ENCODE data around the gene RNPEPL1.
A peak's percentile ranks its signal among the peaks of the same experiment; 100 is the strongest.
"Not testable (repeated sequence)": the region's sequence is repeated elsewhere in the genome, so short reads cannot be mapped to it uniquely, and the experiment has no call there.

Gene RNPEPL1

DNA sequence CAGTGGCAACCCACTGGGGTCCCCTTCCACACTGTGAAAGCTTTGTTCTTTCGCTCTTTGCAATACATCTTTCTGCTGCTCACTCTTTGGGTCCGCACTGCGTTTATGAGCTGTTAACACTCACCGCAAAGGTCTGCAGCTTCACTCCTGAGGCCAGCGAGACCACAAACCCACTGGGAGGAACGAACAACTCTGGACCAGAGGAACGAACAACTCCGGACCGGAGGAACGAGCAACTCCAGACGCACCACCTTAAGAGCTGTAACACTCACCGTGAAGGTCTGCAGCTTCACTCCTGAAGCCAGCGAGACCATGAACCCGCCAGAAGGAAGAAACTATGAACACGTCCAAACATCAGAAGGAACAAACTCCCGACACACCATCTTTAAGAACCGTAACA is 29.2 kb upstream of the RNPEPL1 start:
- not testable (repeated sequence) for DNase-seq (ENCODE audit: low read depth)

DNA sequence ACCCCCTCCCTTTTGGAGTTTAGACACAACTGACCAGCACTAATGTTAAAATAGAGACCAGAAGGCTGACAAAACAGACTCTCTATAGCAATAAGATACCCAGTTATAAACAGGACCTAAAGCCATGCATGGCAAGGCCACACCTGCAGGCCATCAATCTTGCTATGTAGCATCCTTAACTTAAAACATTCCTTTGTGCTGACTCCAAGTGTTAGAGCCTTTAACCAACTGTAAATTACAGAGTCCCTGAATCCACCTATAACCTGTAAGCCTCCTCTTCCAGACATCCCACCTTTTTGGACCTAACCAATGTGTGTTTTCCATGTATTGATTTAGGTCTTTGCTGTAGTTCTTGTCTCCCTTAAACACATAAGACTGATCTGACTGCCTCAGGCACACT is 28.4 kb upstream of the RNPEPL1 start:
- DNase-seq (ENCODE audit: low read depth), result no peak

DNA sequence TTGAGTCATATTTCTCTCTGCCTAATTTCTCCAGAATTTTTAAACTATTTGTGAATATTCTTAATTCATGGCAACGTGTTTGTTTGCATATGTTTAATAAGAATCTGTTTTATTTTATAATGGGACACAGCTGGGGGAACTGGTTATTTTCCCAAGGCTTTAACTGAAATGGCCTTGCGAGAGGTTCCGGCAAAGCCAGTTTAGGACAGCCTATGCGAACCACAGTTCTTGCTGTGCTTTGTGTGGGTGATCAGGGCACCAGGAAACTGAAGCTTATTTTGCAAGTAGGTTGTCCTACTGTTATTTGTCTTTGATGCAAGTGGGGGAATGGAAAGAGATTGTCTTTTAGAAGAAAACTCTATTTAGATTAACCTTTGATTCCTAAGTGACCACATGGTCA is 17.0 kb upstream of the RNPEPL1 start:
- DNase-seq (ENCODE audit: low read depth), result no peak

DNA sequence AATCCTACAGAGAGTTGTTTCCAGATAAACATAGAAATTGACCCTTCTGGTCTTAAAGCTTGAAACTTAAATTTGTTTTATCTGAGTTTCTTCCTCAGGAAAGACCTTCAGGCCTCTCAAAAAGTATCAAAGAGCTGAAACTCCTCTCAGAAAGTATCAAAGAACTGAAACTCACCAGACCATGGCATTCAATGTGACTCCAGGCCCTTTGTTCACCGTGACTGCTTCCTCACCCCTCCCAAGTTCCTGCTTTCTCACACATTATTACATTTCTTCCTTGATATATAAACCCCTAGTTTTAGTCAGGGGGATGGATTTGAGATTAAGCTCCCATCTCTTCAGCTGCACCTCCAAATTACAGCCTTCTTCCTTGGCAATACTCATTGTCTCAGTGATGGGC is 16.5 kb upstream of the RNPEPL1 start:
- no peak for DNase-seq (ENCODE audit: low read depth)

DNA sequence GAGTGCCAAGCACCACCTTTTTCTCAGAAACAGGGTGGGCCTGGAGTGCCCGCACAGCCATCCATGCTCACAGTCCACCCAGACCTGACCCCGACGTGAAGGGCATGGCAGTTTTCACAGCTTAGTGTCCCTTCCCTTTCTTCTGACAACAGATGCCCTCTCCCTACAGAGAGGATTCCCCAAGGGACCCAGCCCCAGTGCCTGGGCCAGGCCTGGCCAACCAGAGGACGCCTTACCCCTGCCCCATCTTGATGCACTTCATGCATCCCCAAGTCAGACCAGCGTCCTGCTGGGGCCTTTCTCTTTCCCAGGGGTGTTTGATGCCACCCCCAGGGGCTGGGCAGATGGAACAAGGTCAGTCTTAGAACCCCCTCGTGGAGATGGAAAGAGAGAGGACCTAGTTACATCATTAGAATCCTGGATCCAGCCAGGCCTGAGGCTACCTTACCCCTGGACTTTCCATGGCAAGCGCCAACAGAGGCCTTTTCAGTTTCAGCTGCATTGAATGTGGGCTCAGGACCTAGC is 14.3 kb upstream of the RNPEPL1 start:
- DNase-seq (ENCODE audit: low read depth), result no peak

DNA sequence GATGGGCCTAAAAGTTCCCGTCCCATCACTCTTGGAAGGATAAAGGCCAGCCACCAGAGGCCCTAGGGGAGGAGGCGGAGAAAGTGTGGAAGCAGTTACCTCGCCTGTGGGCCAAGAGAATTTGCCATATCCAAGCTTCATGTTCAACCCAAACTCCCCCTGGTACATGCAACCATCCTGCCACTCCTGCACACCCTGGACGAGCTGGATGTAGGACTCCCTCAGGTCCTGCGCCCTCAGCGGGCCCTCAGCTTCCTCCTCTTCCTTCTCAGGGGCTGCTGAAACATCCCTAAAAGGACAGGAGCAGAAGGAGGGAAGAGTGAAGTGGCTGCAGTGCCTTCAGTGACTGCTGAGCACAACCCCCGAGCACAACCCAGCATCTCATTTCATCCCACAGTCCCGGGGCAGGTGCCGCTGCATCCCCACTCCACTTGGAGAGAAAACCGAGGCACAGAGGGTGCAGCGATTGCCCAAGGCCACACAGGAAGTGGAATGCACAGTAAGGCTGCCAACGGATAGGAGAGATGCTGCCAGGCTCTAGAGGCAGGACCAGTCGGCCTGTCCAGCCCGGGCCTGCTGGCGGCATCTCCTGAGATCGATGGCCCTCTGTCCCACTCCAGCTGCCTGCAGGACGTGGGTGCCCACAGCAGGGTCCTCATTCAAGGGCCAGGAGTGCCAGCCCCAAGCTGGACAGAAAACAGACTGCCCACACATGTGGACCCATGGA is 13.4 kb upstream of the RNPEPL1 start:
- DNase-seq (ENCODE audit: low read depth), result no peak

DNA sequence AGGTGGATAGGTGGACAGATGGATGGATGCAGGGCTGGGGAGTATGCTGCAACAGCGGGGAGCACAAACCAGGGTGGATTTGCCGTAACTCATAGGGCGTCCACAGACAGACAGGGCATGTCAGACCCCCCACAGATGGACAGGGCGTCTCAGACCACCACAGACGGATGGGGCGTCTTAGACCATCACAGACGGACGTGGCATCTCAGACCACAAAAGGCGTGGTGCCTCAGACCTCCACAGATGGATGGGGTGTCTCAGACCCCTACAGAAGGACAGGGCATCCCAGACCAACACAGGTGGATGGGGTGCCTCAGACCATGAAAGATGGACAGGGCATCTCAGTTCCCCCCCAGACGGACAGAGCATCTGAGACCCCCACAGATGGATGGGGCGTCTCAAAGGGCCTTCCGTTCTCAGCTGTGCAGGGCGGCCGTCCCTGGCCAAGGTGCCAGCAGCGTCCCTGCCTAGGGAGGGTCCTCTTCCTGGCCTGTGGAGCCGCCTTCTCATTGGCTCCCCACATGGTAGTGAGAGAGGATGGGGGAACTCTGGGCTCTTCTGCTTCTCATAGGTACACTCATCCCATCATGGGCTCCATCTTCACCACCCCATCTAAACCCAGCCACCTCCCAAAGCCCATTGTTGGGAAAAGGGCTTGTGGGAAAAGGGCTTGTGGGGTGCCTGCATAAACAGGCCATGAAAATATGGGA is 12.6 kb upstream of the RNPEPL1 start:
- no peak for DNase-seq (ENCODE audit: low read depth)

DNA sequence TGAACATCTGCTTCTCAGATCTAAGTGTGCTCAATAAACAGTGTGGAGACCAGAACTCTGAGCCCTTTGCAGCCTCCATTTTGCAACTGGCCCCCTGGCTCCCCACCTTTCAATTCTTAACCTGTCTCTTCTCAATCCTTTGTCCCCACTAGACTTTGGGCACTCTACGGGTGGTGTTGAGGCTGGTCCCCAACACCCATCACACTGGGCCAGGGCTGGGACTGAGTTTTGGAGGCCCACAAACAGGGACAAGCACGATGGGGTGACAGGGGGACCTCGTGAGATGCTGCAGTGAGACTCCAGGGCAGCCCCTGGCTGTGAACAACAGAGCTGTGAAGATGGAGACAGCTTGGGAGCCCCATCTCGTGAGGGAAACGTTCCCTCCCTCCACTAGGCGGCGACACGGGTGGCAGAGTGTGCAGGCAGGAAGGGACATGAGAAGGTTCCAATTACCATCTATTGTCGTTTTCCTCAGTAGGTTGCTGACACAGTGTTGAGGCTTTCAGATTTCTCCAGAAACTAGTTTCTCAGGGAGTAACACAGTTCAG is 11.7 kb upstream of the RNPEPL1 start:
- DNase-seq (ENCODE audit: low read depth), result peak; percentile 71

DNA sequence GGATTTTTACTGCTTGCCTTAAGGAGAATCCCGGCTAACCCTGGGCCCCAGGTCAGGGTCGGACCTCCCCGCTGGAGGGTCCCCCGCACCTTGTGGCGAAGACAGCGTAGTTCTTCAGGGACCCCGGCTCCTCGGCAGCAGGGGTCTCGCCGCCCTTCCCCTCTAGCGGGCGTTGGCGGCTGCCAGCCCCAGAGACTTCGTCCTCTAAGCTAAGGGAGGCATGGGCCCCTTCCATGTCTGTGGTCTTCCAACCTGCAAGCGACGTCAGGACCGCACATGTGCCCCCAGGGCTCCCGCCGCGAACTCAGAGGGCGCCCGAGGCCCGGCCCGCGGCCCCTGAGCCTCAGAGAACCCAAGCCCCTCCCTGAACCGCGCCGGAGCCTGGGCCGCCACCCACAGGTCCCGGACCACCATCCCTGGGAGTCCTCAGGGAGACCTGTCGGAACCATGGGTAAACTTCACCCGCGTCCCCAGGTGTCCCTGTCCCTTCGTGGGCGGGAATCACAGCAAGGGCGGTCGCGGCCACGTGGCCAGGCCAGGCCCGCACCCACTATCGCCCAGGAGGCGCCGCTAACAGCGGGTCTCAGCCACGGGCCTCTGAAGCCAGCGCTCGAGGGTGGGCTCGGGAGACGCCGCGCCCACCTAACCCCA is 11.1 kb upstream of the RNPEPL1 start:
- no peak for DNase-seq (ENCODE audit: low read depth)

DNA sequence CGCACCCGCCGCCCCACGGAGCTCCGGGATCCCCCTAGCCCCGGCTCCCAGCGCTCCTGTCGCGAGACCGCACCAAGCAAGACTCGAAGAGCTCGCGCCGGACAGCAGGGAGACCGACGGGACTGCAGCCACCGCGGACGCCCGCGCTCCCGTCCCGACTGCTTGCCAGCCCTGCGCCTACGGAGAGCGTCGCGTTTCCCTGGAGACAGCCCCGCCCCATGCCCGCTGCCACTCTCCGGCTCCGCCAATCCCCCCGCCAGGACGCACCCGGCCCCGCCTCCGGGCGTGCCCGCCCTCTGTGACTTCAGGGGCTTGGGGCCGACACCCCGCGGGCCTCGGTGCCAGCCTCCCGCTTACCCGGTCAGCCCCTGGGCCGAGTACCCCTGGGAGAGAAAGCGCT is 10.5 kb upstream of the RNPEPL1 start, which contains the start of gene ANKMY1:
ANKMY1 (minus strand) TSS at position 181 of the 400 bp plus-strand sequence. CDS start 653 bp downstream, outside the sequence.
- DNase-seq (ENCODE audit: low read depth), result peak; percentile 55

DNA sequence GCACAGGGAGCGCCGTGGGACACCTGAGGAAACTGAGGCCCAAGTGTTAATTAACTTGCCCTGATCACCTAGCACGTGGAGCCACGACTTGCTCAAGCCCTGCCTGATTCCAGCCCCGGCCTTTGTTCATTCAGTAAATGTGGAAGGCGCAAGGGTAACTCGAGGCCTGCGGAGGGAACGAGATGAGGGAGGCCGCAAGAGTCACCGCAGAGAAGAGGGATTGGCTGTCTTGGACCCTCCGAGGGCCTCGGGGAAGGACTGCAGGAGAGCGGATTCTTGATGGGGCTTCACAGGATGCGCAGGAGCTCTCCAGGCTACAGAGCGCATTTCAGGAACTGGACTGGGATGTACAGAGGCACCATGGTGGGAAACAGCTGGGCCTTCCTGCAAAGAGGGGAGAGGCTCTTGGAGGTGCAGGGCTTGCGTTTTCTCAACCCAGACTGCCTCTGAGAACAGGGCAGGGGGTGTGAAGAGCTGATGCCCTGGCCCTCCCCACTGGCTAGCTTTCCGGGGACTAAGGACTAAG is 10.0 kb upstream of the RNPEPL1 start:
- no peak for DNase-seq (ENCODE audit: low read depth)

DNA sequence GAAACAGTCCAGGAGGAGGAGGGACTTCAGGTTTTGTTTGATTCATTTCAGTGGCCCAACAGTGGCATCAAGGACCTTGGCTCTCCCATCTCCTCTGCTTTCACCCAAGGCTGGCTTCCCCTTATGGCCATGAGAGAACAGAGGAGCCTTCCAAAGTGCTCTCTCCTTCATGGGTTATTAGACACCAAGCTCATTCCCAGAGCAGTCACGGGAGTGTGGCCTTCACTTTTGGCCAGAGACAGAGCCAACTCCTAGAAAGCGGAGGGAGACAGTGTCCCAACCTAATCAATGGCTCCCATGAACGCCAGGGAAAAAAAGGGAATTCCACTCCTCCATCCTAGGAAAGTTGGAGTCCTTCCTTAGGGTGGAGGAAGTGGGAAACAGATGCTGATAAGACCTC is 9.0 kb upstream of the RNPEPL1 start:
- DNase-seq (ENCODE audit: low read depth), result no peak

DNA sequence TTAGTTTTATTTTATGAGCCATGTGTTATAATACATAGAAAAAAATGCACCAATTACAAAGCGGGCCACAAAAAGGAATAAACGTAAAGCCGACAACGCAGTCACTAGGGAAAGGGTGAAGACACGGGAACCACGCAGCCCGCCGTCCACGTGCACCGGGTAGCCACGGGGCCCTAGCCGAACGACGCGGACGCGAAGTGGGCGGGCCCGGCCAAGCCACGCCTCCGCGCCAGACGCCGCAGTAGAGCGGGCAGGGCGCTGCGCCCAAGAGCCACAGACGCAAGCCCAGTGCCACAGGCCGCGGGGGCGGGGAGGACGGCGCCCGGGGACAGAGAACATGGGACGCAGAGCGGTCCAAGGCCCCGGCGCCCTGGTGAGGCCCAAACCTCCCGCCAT is 8.2 kb upstream of the RNPEPL1 start, which contains the start of gene DUSP28:
DUSP28 (plus strand) TSS at position 274 of the 396 bp plus-strand sequence. CDS start 328 bp downstream, outside the sequence.
- DNase-seq (ENCODE audit: low read depth), result peak; percentile 79

DNA sequence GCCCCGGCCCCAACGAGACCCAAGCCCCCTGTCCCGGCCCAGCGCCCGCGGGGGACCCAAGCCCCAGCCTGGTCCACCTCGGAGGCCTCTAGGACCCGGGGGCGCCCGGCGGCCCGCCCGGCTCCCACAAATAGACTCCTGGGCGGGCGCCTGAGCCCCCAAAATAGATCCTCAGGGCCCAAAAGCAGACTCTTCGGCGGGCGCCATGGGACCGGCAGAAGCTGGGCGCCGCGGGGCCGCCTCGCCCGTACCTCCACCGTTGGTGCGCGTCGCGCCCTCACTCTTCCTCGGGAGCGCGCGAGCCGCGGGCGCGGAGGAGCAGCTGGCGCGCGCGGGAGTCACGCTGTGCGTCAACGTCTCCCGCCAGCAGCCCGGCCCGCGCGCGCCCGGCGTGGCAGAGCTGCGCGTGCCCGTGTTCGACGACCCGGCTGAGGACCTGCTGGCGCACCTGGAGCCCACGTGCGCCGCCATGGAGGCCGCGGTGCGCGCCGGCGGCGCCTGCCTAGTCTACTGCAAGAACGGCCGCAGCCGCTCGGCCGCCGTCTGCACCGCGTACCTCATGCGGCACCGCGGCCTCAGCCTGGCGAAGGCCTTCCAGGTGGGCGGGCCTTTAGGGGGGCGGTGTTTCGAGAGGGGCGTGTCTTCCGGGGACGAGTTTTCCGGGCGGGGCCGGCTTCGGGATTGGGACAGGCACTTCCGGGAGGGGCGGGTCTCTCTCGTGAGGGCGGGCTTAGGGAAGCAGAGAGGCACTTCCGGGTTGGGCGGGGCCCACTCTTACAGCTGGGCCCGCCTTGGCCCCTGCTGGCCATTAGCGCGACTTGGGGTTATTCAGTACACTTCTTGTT is 7.6 kb upstream of the RNPEPL1 start:
- peak; percentile 100 for DNase-seq (ENCODE audit: low read depth)

DNA sequence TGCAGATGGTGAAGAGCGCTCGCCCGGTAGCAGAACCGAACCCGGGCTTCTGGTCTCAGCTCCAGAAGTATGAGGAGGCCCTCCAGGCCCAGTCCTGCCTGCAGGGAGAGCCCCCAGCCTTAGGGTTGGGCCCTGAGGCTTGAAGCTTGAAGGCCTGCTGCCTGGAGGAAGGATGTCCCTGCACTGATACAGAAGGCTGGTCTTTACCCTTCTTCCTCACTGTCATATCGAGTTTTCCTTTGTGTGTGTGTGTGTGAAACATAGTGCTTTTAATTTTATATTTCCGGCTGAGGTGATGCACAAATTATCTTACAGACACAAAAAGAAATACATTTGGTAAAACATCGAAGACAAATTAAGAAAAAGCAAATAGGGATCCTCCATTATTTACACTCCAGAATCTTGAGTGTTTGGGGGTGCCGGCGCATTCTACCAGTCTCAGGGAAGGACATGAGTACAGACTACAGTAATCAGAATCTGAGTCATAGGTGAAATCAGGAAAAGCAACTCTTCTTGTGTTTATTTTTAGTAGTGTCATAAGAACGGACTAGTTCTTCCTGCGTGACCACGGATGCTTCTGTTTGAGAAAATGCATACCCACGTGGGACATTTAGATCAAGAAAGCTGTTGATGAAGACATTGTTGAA is 6.8 kb upstream of the RNPEPL1 start:
- DNase-seq (ENCODE audit: low read depth), result no peak

DNA sequence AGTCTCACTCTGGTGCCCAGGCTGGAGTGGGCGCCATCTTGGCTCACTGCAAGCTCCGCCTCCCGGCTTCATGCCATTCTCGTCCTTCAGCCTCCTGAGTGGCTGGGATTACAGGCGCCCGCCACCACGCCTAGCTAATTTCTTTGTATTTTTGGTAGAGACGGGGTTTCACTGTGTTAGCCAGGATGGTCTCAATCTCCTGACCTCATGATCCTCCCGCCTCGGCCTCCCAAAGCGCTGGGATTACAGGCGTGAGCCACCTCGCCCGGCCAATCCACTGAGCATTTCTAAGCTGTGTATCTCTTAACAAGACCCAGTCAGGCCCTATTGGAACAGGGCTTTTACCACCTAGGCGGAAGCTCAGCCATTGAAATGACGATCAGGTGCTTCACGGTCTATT is 5.1 kb upstream of the RNPEPL1 start:
- not testable (repeated sequence) for DNase-seq (ENCODE audit: low read depth)

DNA sequence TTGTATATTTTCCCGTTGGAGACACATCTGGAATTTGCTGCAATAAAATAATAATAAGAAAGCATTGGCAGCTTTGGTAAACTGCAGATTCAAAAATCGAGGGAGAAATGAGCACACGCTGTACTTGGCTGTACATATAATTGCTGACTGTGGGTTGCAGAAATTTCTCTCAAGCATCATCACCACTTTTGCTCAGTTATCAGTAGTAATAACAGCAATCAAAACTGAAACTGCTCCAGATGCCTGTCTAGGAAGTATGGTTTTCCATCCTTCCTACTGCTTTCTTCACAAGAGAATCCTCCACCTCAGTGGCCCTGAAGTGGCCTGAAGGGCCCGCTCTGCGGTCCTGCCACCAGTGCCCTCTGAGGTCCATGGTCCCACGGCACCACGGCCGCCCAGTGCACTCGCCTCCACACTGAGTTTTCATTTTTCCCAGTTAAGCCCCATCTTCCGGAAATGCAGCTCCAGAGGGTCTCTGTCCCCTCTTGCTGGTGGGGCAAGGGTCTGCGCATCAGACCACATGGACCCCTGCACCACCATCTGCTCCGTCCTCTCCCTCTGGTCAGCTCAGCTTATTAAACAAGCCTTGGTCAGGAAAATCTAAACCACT is 4.2 kb upstream of the RNPEPL1 start:
- DNase-seq (ENCODE audit: low read depth), result no peak

DNA sequence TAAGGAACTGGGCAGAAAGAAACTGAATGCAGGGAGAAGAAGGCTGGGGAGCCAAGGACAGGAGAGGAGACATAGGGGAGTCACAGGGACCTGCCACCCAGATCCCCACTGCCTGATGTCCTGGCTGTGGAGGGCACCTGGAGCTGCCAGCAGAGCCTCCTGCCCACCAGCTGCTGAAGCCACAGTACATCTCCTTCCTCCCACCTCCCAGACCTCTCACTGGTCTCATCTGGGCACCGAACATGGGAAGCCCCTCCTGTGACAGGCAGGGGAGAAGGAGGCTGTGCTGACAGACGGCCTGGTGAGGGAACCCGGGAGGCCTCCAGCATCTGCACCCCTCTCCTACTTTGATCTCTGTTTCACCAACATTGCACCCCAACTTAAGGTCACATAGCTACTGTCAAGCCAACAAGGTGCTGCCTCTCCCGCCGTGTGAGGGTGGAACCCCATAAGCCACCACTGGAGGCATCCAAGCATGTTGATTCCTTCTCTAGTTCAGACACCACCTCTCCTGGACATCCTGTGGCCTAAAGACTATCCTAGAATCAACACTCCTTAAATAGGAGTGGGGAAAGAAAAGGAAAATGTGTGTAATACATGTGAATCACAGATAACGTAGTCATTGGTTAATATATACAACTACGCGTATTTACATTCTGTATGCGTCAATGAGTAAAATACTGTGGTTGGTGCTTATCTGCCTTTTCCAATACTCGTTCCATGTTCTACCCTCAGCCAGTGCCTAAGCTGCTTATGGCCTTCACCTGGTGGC is 3.5 kb upstream of the RNPEPL1 start:
- DNase-seq (ENCODE audit: low read depth), result no peak

All from activated T-cell treated with anti-CD3 and anti-CD28 coated beads for 1 hour (primary cell).